ENCODE results near the gene CBX8.

Gene CBX8

DNA sequence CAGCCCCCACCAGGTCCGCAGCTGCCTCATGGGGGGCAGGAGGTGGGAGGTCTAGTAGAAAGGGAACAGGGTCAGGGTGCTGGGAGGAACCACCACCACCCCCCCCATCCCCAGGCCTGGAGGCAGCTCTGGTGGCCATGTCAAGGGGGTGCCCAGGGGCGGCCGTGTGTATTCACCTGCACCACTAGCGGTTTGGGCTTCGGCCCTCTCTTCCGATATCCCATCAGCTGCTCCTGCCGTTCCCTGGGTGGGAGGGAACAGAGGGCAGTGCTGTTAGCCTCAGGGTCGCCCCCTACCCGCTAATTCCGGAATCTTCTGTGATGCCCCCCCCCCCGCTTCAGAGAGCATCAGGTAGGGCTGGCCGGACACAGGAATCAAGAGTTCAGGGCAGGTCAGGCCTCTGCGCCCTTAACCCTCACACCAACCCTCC is 38.6 kb upstream of the CBX8 start:
- DNase-seq (ENCODE audit: low read depth) = no peak

DNA sequence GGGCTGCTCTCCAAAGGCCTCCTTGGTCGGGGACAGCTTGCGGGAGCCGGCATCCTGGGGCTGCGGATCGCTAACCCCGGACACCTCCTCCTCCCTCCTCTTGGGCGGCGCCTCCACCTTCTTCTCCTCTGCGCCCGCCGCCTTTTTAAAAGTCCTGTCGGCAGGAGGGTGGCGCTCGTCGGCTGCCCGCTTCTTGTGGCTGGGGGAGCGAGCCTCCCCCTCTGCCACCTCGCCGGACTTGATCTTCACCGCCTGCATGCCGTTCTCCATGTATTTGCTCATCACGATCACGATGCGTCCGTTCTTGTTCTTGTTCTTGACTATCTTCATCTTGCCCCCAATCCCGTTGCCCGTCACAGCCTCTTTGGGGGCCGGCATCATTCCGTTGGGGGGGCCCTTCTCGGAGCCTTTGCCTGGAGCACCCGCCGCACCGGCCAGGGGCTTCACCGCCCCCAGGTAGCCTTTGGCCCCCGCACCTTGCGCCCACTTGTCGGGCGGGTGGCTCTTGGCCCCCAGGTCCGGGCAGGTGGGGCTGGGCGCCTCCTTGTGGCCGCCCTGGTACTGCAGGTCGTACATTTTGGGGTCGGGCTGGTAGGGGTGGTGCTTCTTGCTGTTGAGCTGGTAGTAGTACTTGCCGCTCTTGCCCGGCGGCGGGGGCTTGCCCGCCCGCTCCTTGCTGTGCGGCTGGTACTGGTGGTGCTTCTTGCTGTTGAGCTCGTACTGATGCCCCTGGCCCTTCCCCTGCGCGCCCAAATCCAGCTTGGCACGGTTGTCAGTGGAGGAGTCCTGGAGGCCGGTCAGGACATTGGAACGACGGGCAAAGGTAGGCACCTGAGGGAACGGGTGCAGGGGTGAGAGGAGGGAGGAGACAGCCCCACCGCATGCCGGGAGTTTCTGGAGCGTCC is 37.9 kb upstream of the CBX8 start:
- DNase-seq (ENCODE audit: low read depth) = no peak

DNA sequence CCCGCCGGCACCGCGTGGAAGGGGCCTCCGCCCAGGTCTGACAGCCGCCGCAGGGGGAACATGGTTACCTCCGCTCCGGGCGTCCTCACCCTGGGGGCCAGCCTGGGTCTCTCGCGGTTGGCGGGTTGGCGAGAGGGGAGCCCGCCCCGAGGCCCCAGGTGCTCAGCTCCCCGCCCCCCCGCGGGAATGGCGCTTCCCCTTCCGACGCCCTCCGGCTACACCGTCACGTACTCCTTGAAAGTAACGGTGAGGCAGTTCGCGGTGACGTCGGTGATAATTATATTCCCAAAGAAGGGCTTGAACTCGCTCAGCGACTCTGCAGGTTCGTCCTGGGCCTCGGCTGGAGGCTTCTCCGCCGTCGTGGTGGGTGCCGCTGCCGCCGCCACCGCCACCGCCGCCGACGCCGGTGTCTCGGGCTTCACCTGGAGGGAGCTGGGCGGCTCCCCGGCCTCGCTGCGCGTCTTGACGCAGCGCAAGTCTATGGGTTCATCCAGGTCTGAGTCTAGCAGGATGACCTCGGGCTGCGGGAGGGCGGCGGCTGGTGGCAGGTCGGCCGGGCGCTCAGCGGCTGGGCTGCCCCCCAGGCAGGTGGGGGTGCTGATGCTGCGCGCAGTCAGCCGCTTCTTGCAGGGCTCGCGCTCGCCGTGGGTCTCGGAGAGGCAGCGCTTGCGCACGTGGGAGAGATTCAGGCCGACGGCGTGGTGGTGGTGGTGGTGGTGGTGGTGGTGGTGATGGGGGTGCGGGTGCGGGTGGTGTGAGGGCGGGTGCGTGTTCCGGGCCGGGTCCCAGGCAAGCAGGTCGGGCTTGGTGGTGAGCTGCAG is 37.1 kb upstream of the CBX8 start:
- DNase-seq (ENCODE audit: low read depth) = no peak

DNA sequence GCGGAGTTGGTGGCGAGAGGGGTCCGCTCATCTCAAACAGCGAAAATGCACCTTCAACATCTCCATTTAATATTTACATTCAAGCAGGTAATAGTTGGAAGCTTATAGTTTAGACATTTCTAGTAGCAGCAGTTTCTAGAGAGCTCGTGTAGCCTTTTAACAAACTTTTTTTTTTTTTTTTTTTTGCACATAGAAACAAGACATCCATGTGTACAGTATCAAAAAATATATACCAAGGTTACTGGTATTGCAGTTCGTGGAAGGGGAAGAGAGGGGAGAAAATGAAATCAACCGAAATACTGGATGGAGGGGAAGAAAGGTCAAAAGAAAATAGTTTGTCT is 36.2 kb upstream of the CBX8 start:
- DNase-seq (ENCODE audit: low read depth) = no peak

DNA sequence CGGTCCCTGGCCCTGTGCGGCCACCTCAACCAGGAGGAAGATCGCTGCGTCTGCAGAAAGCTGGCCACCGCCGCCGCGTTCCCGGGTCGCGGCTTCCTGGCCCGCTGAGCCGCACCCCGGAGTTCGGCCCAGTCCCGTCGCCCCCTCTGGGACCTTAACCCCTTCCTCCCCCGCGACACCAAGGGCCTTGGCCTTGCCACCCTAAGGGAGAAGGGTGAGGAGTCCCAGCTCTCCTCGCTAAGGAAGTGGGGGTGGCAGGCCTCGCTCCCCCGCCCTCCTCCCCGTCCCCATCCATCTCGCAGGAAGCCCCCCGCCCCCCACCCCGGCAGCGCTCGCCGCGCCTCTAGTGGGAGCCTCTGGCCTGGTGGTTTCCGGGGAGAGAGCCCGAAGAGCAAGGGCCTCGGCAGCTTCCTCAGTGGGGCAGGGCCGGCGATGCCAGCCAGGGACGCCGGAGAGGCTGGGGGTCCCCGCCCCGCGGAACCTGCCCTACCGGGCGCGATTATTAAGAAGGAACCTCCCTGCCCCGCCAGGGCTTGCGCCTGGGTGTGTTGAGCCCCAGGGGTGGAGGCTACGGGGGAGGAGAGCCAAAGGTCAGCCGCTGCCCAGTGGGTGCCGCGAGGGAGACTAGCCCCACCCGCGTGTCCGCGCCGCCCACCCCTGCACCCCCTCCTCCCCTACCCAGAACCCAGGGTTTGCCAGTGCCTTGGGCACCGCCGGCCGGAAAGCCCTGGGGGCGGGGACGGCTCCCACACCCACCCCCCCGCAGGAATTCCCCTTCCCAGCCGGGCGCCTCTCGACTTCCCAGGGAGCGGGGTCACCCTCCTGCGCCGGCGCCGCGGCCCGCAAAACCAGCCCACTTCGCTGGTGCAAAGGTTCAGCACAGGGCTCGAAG is 35.6 kb upstream of the CBX8 start:
- no peak for DNase-seq (ENCODE audit: low read depth)

DNA sequence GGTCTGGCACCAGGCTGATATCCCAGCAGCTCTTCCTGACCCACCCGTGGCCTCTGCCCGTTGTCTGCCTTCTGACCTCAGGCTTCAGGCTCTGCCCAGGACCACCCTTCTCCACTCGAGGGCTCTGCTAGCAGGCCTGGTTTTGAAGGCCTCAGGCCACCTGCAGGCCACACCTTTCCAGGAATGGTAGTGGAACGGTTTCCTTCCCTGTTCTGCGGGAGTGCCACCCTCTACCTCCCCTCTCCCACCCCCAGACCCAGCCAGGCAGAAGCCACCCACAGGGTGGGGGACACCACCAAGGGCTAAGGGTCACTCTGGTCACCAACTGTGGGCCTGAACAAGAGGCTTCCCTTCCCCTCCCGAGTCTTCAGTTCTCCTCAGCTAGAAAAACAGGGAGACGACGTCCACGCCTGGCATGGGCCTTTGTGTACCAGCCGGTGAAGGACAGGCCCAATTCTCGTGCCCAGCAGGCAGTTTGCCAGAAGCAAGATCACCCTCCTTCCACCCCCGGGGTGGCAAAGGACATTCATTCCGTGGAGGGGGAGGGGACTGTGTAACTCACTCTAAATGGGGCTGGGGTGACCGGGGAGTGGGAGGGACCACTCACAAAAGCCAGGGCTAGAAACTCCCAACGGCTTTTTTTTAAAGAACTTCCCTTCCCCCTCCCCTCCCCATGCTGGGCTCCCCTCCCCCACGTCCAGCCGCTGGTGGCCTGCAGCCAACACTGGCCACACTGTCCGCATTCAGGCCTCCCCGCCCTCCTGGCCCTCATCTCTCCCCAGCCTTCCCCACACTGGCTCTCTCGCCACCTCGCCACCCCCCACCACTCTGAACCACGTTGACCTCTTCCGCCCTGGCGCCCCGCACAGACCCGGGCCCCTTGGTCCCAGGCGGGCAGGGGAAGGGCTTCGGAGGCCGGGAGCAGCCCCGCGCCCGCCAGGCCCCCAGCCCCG is 34.7 kb upstream of the CBX8 start:
- DNase-seq (ENCODE audit: low read depth) = no peak

DNA sequence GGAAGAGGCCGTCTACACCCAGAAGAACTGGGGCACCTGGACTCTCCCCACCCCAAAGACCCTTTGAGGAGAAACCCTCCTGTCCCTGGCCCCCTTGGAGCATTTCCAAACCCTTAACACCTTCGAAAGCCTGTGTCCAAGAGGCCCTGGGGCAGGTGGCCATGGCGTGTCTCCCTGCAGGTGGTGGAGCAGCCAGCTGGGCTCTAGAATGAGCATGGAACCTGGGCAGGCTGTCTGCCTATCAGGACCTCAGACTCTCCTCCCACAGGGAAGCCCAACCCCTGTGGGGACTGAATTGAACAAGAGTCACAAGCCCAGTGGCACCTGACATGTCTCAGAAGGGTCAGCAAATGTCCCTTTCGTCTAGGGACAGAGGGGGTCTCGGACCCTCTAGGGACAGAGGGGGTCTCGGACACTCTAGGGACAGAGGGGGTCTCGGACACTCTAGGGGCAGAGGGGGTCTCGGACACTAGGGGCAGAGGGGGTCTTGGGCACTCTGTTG is 33.9 kb upstream of the CBX8 start:
- DNase-seq (ENCODE audit: low read depth) = no peak

DNA sequence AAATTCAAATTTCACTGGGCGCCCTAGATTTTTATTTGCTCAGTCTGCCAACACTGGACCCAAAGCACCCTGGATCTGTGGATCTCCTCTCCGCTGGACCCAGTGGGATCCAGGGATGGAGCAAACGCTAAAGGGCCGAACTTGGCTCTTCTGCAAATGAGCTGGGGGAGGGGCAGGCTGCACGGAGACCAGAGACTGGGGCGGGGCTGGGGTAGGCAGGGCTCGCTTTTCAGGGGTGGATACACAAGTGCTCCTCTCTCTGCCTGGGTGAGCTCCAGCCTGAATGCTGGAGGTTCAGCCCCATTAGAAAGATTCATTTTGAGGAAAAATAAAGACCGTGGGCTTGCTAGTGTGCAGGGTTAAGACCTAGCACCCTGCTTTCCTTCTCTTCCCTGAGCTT is 33.4 kb upstream of the CBX8 start:
- no peak for DNase-seq (ENCODE audit: low read depth)

DNA sequence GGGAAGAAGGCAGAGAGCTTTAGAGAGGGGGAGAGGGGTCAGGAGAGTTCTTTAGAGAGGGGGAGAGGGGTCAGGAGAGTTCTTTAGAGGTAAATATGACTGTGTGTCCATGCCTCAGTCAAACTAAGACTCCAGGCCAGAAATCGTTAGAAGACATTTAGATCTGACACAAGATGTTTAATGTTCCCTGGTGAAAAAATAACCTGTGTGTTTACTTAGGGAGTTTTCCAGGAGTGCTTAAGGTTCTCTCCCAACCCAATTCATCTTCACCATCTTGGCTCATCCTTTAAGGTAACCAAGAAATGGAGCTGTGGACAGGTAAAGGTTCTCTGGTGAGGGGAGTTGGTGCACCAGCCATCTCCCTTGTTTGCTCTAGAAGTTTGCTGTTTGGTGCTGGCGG is 32.6 kb upstream of the CBX8 start:
- DNase-seq (ENCODE audit: low read depth) = no peak

DNA sequence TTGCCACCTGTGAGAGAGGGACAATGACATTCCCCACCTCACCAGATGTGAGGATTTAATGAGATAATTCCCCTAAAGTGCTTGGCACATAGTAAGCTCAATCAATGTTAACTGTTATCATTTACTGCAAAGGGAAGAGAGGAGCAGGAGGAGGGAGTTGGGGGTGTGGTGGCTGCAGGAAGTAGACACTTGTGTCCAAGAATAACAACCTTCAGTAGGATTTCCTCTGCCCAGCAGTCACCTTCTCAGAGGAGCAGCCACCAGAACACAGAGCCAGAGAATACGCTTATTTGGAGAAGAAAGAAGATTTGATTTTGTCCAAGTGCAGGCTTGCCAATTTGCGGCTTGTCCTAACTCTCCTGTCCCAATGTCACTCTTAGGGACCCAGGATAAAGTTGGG is 32.1 kb upstream of the CBX8 start:
- DNase-seq (ENCODE audit: low read depth) = no peak

DNA sequence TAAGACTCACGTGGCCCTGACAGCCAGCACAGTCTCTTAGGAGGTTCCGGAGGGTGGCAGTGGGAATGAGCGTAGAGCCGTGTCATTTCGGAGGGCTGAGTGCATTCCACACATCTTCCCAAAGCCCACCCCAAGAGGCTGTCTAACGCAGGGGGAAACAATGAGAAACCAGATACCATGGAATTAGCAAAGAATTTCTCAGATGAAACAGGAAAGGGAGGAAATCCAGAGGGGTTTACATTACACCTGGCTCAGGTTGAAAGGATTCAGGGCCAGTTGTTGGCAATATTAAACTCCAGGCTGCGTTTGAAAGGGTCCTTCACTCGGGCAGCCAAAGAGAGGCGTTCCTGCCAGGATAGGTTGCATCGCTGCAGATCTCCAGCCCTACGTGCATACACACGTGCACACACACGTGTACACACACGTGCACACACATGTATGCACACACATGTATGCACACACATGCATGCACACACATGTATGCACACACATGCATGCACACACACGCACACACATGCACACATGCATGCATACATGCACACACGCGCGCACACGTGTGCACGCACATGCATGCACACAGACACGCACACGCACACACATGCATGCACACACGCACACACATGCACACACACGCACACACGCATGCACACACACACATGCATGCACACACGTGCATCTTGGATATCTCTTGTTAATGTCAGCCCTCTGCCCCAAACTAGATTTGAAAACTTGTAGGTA is 30.1 kb upstream of the CBX8 start:
- DNase-seq (ENCODE audit: low read depth) = no peak

DNA sequence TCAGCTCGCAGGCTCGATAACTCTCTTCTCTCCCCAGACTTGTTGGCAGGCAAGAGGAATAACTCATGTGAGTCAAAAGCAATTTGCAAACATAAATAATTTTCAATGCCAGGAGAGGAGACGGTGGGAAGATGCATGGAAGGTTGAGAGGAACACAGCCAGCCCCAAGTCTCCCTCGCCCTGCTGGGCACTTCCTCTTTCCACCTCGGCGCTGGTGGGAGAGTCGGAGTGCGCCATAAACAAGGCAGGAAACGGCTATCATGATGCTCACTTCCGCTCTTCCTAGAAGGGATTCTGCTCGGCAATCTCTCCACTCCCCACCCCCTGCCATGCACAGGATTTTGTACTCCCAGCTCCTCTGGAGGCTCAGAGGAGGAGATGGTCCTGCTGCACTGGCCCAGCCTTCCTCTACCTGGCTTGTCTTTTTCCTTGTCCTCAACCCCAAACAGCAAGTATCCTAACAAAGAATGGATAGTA is 29.4 kb upstream of the CBX8 start:
- DNase-seq (ENCODE audit: low read depth) = no peak

DNA sequence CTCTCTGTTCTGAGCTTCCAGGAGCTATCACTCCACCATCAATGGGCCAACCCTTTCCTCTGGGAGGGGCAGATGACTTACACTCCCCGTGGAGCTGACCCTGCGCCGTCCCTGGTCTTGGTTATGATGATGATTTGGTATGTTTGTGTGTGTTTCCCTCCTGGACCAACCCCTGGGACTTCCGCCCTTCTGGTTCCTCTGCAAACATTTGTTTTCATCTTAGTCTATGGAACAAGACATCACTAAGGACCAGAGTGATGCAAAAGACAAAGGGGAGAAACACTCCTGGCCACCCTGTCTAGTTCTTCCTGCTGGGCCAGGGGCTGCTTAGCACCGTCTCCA is 28.7 kb upstream of the CBX8 start:
- DNase-seq (ENCODE audit: low read depth) = no peak

DNA sequence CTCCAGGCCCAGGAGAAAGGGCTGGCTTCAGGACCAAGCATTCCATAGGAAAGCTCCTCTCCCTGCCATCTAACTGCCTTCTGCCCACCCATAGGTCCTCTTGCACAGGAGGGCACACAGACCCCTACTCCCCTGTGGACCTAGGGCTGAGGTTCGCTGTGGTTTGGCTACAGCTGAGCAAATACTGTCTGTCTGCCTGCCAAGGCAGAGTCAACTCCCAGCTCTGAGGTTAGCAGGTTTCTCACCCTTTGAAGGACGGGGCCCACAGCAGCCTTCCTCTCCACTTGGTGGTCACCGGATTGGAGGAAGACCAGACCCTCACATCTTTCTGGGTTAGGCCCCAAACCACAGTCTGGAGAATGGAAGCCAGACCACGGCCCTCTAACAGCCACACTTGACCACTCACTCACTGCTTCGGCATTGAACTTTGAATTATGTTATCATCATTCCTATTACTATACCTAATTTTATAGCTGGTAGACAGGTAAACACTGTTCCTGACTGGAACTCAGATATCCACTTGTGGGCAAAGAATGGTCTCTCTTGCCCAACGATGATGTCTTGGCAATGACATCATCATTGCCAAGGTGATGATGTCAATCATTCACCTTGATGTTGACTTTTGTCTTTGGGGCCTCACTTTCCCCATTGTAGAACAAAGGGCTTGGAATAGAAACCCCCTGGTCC is 28.2 kb upstream of the CBX8 start:
- no peak for DNase-seq (ENCODE audit: low read depth)

DNA sequence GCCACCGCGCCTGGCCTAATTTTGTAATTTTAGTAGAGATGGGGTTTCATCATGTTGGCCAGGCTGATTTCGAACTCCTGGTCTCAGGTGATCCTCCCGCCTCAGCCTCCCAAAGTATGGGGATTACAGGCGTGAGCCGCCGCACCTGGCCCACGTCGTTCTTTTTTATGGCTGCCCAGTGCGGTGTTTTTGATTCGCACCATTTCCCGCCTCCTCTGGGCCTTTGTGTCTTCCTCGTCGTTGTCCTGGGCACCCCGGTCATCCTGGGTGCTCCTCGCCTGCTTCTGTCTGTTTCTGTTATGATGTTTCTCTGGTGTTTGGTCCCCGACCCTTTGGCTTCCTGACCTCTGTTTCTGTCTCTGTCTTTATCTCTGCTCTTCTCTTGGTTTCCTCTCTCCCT is 27.4 kb upstream of the CBX8 start:
- no peak for DNase-seq (ENCODE audit: low read depth)

DNA sequence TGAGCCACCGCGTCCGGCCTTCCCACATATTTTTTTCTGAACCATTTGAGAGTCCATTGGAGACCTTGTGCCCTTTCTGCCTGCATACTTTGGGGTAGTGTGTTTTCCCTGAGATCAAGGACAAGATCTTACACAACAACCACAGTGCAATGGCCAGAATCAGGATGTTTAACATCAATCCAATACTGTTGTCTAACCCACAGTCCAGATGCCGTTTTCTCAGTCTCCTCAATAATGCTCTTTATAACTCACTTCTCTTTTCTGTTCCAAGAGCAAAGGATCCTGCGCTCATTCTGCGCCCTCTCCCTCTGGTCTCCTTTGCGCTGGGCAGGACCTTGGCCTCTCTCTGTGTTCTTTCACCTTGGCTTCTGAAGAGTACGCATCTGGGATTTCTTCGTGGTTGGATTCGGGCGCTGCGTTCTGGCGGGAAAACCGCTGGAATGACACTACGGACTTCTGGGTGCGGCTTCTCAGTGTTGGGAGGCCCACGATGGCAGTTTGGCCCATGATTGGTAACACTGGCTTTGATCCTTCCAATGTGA is 25.8 kb upstream of the CBX8 start:
- no peak for DNase-seq (ENCODE audit: low read depth)

DNA sequence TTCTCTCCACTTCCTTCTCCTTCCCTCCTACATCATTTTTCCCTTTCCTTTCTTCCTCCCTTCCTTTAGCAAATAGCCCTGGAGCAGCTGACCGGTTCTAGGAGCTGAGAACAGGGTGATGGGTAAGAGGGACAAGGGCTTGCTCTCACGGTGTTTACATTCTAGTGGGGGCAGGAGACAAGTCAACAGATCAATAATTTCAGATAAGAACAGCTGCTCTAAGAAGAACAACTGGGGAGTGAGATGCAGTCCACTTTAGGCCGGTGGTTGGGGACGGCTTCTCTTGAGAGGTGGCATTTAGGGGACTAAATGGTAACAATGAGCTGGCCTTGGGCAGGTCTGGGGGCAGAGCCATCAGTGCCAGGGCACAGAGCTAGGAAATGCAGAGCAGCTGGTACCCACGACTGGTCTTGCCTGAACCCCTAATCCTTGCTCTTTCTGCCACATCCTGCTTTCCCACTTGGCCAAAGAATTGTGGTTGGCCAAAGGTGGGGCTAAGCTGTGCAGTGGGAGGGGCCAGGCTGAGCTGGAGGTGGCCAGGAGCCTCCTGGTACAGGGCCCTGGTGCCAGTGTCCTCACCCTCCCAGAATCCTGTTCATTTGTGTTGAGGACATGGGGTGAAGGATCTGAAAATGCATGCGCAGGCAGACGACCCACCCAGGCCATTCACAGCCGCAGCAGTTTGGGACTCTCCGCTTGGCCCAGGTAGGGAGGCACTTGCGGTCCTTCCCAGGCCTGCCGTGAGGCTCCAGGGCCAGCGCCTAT is 24.6 kb upstream of the CBX8 start:
- no peak for DNase-seq (ENCODE audit: low read depth)

DNA sequence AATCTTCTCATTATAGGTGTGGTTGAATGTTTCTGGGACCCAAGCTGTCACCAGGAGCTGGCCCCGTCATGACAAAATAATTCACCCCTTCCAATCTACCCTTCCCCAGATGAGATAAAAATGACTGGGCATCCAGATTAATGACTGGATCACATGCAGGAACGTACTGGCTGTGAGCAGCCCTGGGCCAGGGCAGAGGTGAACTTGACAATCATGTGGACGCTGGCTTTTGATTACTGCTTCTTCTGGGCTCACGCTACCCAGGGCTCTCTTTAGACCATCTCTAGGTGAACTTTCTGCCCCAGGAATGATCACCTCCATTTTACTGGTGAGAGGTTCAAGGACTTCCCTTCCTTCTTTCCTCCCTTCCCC is 24.1 kb upstream of the CBX8 start:
- no peak for DNase-seq (ENCODE audit: low read depth)

Measured in activated gamma-delta T cell treated with anti-CD3 and anti-CD28 coated beads, Interleukin-2, amount 50 U/mL, for 16 hours (primary cell).